Measurements from ENCODE around the gene ATRN. TPM values are rescaled to one million over a fixed set of nuclear protein-coding genes. Genes with fewer than 3 reads are reported as not detected.

ATRN gene
- total and polyA plus RNA-seq, 2 of the 8 experiments (the other 6 are each of a cell fraction or from before 2014, with no cell fraction given) = 12.0 to 17.4 TPM

- H4K20me1 ChIP-seq (replicated peaks in 1 of 2; ENCODE audit: control insufficient read depth in 1 of 2, insufficient read depth in 2 of 2, low read length in 2 of 2) = no peaks in the 10 kb centered on the region
- no peaks in the 10 kb centered on the region for H3K23me2 ChIP-seq (ENCODE audit: low read depth, low read length)
- H3K9me3 ChIP-seq (ENCODE audit: insufficient read depth in 2 of 2, low read depth in 1 of 2, low read length in 1 of 2) = no peaks in the 10 kb centered on the region
- no peak overlapping the region for H2BK15ac ChIP-seq (ENCODE audit: low read length)
- no peaks in the 10 kb centered on the region for H3K79me1 ChIP-seq (ENCODE audit: low read depth, low read length)
- H3K4me3 ChIP-seq (ENCODE audit: extremely low read depth in 1 of 4, insufficient read depth in 2 of 4, low read depth in 3 of 4, low read length in 4 of 4) = no peak overlapping the region
- H3K4me2 ChIP-seq (ENCODE audit: insufficient read depth in 1 of 2, low read depth in 2 of 2, low read length in 2 of 2) = no peak overlapping the region
- H2BK12ac ChIP-seq (ENCODE audit: low read depth, low read length) = no peak overlapping the region
- no peak overlapping the region for H3K4ac ChIP-seq (replicated peaks; ENCODE audit: insufficient read length, low read depth, low read length)
- no peaks in the 10 kb centered on the region for H3K4me1 ChIP-seq (replicated peaks in 1 of 4; ENCODE audit: control insufficient read depth in 3 of 4, insufficient read depth in 4 of 4, low read length in 3 of 4)
- ChIA-PET CTCF (ENCODE audit: partially characterized antibody) (interaction anchor here (0.8 to 1.5 kb wide), 2 partner anchors 13 to 20 kb away, joined by 3 to 9 read pairs; no protein-coding TSS in a partner anchor), POLR2A (ENCODE audit: partially characterized antibody) (no interaction called here)
- H4K91ac ChIP-seq (replicated peaks; ENCODE audit: insufficient read length, low read length) = no peak overlapping the region
- H3K14ac ChIP-seq (ENCODE audit: insufficient read length) = no peak overlapping the region
- no peak overlapping the region for H2AK5ac ChIP-seq (ENCODE audit: low read depth, low read length)
- H3K27ac ChIP-seq (ENCODE audit: low read depth, low read length) = no peak overlapping the region
- H3K9ac ChIP-seq (replicated peaks in 1 of 4; ENCODE audit: extremely low read depth in 1 of 4, low read depth in 3 of 4, low read length in 3 of 4) = no peak overlapping the region
- no peak overlapping the region for H3K23ac ChIP-seq (ENCODE audit: insufficient read length)
- no peak overlapping the region for H2BK20ac ChIP-seq (ENCODE audit: low read length)
- H3K79me2 ChIP-seq (ENCODE audit: control insufficient read depth in 1 of 2, insufficient read depth in 2 of 2, low read length in 2 of 2) = no peaks in the 10 kb centered on the region
- DNase-seq (ENCODE audit: low read depth in 1 of 2, low spot score in 2 of 2) (no peak), FAIRE-seq (no peak)
- 0 out of 8 replicates have a peak, but pooled peaks cover 0 to 2% (median 0%) of the 10 kb centered on the region in 4 experiments for H3K36me3 ChIP-seq (ENCODE audit: control insufficient read depth in 2 of 4, insufficient read depth in 4 of 4, low read length in 3 of 4)
- H4K8ac ChIP-seq (ENCODE audit: extremely low read depth, insufficient read depth, low read length) = no peak overlapping the region
- H3K56ac ChIP-seq (replicated peaks; ENCODE audit: insufficient read length, low read depth, low read length) = no peak overlapping the region
- H2BK5ac ChIP-seq (ENCODE audit: low read depth, low read length) = no peak overlapping the region
- no peak overlapping the region for H2BK120ac ChIP-seq (replicated peaks; ENCODE audit: low read depth, low read length)
- H4K5ac ChIP-seq (ENCODE audit: insufficient read length, low read depth, low read length) = no peak overlapping the region
- H3K27me3 ChIP-seq (replicated peaks in 1 of 4; ENCODE audit: control insufficient read depth in 3 of 4, extremely low read depth in 1 of 4, insufficient read depth in 3 of 4, low read length in 3 of 4) = no peaks in the 10 kb centered on the region
- H2AFZ ChIP-seq (ENCODE audit: low read length) = no peak overlapping the region
- H3K18ac ChIP-seq (ENCODE audit: extremely low read depth, low read length) = no peak overlapping the region
- TF ChIP-seq SP2 (IDR thresholded peaks at IDR 0.05; ENCODE audit: low read length) (no peak), NRF1 (IDR thresholded peaks at IDR 0.05; ENCODE audit: low read depth, low read length) (no peak), CBX5 (IDR thresholded peaks at IDR 0.05; ENCODE audit: low read depth, low read length) (no peak), EZH2 (IDR thresholded peaks at IDR 0.05; ENCODE audit: low read depth, low read length, severe bottlenecking) (no peak), BRCA1 (IDR thresholded peaks at IDR 0.05; ENCODE audit: low read depth, low read length) (no peak), EGR1 (IDR thresholded peaks at IDR 0.05; ENCODE audit: borderline replicate concordance, low read depth, low read length) (no peak), TCF12 (IDR thresholded peaks at IDR 0.05; ENCODE audit: low read depth, low read length) (no peak), GABPA (IDR thresholded peaks at IDR 0.05; ENCODE audit: borderline replicate concordance, insufficient read depth, low read length) (no peak), TBP (IDR thresholded peaks at IDR 0.05; ENCODE audit: low read depth, low read length) (no peak), EP300 (IDR thresholded peaks at IDR 0.05; ENCODE audit: borderline replicate concordance in 1 of 2, low read depth in 2 of 2, low read length in 2 of 2) (no peak), TAF1 (IDR thresholded peaks at IDR 0.05; ENCODE audit: low read depth, low read length) (no peak), CTCF (IDR thresholded peaks at IDR 0.05; ENCODE audit: control extremely low read depth in 1 of 3, insufficient read depth in 1 of 3, low read depth in 1 of 3, low read length in 3 of 3) (no peak), NANOG (IDR thresholded peaks at IDR 0.05; ENCODE audit: insufficient read depth, low read depth, low read length, poor library complexity, severe bottlenecking) (no peak)
Observed at GRCh38 chr20:3576363-3576762, 105.5 kb downstream of the ATRN start.

All from H1 (cell line).